Tibial artery (tissue), 4 donors: ENCODE results near the gene TP53BP1.

Source experiments
- DNase-seq, 2 donors: peaks; one replicate each; pipeline ENCODE4 v3.0.0-alpha.2; 2019
- H3K27ac ChIP-seq, 2 donors: fragments of 200-600 bp; sonication (generic) in 1 of 2; 1 replicate in 1 of 2; 2 replicates in 1 of 2; pipeline ENCODE4 v1.5.1; 2018 to 2019; ENCODE audit warnings: mild to moderate bottlenecking in 1 of 2
- H3K27me3 ChIP-seq, 2 donors: fragments of 200-600 bp; sonication (generic) in 1 of 2; one replicate each; pipeline versions ENCODE4 v1.5.1 to v1.6.0; 2016 to 2019
- H3K36me3 ChIP-seq, 3 donors: fragments of 200-600 bp; sonication (generic) in 2 of 3; one replicate each; pipeline ENCODE4 v1.5.1; 2016 to 2019; ENCODE audit warnings: mild to moderate bottlenecking in 2 of 3
- H3K4me1 ChIP-seq, 4 donors: fragments of 200-600 bp; sonication (generic) in 2 of 4; 1 replicate in 3 of 4; 2 replicates in 1 of 4; pipeline ENCODE4 v1.5.1; 2016 to 2019
- H3K4me3 ChIP-seq, 2 donors: fragments of 200-600 bp; sonication (generic) in 1 of 2; 1 replicate in 1 of 2; 2 replicates in 1 of 2; pipeline ENCODE4 v1.5.1; 2018 to 2019; ENCODE audit warnings: mild to moderate bottlenecking in 2 of 2
- H3K9me3 ChIP-seq, 3 donors: fragments of 200-600 bp; sonication (generic) in 1 of 3; one replicate each; pipeline ENCODE4 v1.5.1; 2016 to 2019
- CTCF ChIP-seq, 2 experiments: fragments of 200-600 bp in 1 of 2; fragments of 450-650 bp in 1 of 2; IDR thresholded peaks; one replicate each; pipeline ENCODE4 v1.5.1; 2017 to 2019; ENCODE audit warnings: antibody characterized with exemption in 2 of 2, mild to moderate bottlenecking in 1 of 2, moderate library complexity in 1 of 2
- intact Hi-C: fragments of 100-400 bp; cut with DNase I; formaldehyde crosslinking; loops from one replicate; pipeline ENCODE4 v1.15.0; 2023; ENCODE audit warnings: low total_unique reads

TP53BP1 gene

GRCh38 chr15:43505738-43506137, 12.8 kb upstream of the TP53BP1 start:
- DNase-seq = no peak
- H3K9me3 ChIP-seq = no peaks in the 10 kb centered on the region
- H3K27ac ChIP-seq = no peak overlapping the region
- H3K4me3 ChIP-seq = no peak overlapping the region
- TF ChIP-seq CTCF (IDR thresholded peaks at IDR 0.05) = no peak
- intact Hi-C loops = no loop called here
- H3K4me1 ChIP-seq = peaks cover 0 to 14% (median 9%) of the 10 kb centered on the region in 4 donors
- H3K27me3 ChIP-seq = no peaks in the 10 kb centered on the region
- no peaks in the 10 kb centered on the region for H3K36me3 ChIP-seq

GRCh38 chr15:43499635-43500034, 6.7 kb upstream of the TP53BP1 start:
- no peak for TF ChIP-seq CTCF (IDR thresholded peaks at IDR 0.05)
- H3K36me3 ChIP-seq = no peaks in the 10 kb centered on the region
- no peaks in the 10 kb centered on the region for H3K27me3 ChIP-seq
- H3K9me3 ChIP-seq = no peaks in the 10 kb centered on the region
- intact Hi-C loops = no loop called here
- no peak overlapping the region for H3K27ac ChIP-seq
- DNase-seq = no peak
- H3K4me3 ChIP-seq = no peak overlapping the region
- H3K4me1 ChIP-seq = no peaks in the 10 kb centered on the region

GRCh38 chr15:43498990-43499389, 6.0 kb upstream of the TP53BP1 start:
- H3K27ac ChIP-seq = no peak overlapping the region
- no peaks in the 10 kb centered on the region for H3K4me1 ChIP-seq
- H3K27me3 ChIP-seq = no peaks in the 10 kb centered on the region
- intact Hi-C loops = no loop called here
- H3K4me3 ChIP-seq = no peak overlapping the region
- TF ChIP-seq CTCF (IDR thresholded peaks at IDR 0.05) = no peak
- H3K9me3 ChIP-seq = no peaks in the 10 kb centered on the region
- H3K36me3 ChIP-seq = no peaks in the 10 kb centered on the region
- no peak for DNase-seq

- no peak for DNase-seq
- no peak for TF ChIP-seq CTCF (IDR thresholded peaks at IDR 0.05)
- H3K36me3 ChIP-seq = peaks cover 0 to 12% (median 0%) of the 10 kb centered on the region in 3 donors
- intact Hi-C loops = loop anchor here (1.0 kb wide), 1 partner anchor 16 kb away; no protein-coding TSS in a partner anchor
- H3K9me3 ChIP-seq = no peaks in the 10 kb centered on the region
- H3K4me3 ChIP-seq = peak overlapping the region; percentile 69 to 93
- H3K27ac ChIP-seq = peak overlapping the region; percentile 78 to 80
- H3K4me1 ChIP-seq = peaks cover 0 to 22% (median 4%) of the 10 kb centered on the region in 4 donors
- no peaks in the 10 kb centered on the region for H3K27me3 ChIP-seq
Observed at GRCh38 chr15:43493703-43494472, 932 bp upstream of the TP53BP1 start.

- Histone ChIP-seq H3K4me1 (peaks cover 0 to 22% (median 4%) of the 10 kb centered on the region in 4 donors), H3K27ac (peak overlapping the region; percentile 78 to 80), H3K4me3 (peak overlapping the region; percentile 69 to 93), H3K36me3 (peaks cover 0 to 28% (median 7%) of the 10 kb centered on the region in 3 donors), H3K27me3 (no peaks in the 10 kb centered on the region), H3K9me3 (no peaks in the 10 kb centered on the region)
- intact Hi-C loops = no loop called here
- DNase-seq = no peak
- TF ChIP-seq CTCF (IDR thresholded peaks at IDR 0.05) = no peak
Observed at GRCh38 chr15:43492266-43492665, 690 bp downstream of the TP53BP1 start.
